BJ (cell line): ENCODE results near the gene CSTA. TPM values are rescaled to one million over a fixed set of nuclear protein-coding genes. Genes with fewer than 3 reads are reported as not detected.

Experiments
- CTCF ChIA-PET: fragments of 350-600 bp; formaldehyde crosslinking; extraction: SDS; loops from one replicate; lab custom pipeline; 2021; ENCODE audit warnings: antibody characterized with exemption, inconsistent platforms; lab: Yijun Ruan, JAX
- POLR2A ChIA-PET: fragments of 300-600 bp; sonication (Branson Sonifier 250); formaldehyde crosslinking; extraction: SDS; loops from one replicate; lab custom pipeline; 2021; ENCODE audit warnings: antibody characterized with exemption; lab: Charles Lee
- DNase-seq: peaks from one replicate; pipeline ENCODE4 v3.0.0-alpha.2; 2011; ENCODE audit warnings: low read depth
- H3K27me3 ChIP-seq: 2 replicates; pipeline ENCODE4 v1.6.0; 2011; ENCODE audit warnings: low read length; ENCODE audit not compliant: control insufficient read depth, insufficient read depth
- H3K36me3 ChIP-seq: 2 replicates; pipeline ENCODE4 v1.5.1; 2011; ENCODE audit warnings: low read length; ENCODE audit not compliant: control insufficient read depth, insufficient read depth
- H3K4me3 ChIP-seq: 2 replicates; pipeline ENCODE4 v1.5.1; 2011; ENCODE audit warnings: low read depth, mild to moderate bottlenecking, control low read depth, low read length
- polyA plus RNA-seq: library from polyadenylated mRNA; depleted of rRNA; stranded (reverse); fragments of >200 nt; gene quantifications from 2 replicates; pipeline ENCODE4 v1.2.3, GENCODE V29; 2011
- TF ChIP-seq, protein P1 (sequence below): IDR thresholded peaks from 2 replicates; pipeline ENCODE4 v1.5.1; 2011; ENCODE audit warnings: low read depth, mild to moderate bottlenecking, control low read depth, inconsistent platforms, low read length, moderate library complexity; ENCODE audit not compliant: insufficient read depth

The CSTA gene
- polyA plus RNA-seq, 1 experiment: 0.49 TPM

DNA sequence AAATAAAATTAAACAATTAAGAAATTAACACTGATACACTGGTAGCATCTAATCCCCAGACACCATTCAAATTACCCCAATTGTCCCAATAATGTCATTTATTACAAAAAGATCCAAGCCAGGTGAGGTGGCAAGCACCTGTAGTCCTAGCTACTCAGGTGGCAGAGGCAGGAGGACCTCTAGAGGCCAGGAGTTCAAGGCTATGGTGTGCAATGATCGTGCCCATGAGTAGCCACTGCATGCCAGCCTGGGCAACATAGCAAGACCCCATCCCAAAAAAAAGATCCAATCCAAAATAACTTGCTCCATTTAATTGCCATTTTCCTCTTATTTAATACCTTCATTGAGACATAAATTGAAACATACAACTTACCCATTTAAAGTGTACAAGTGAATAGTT lies 17.8 kb downstream of the CSTA start:
- H3K4me3 ChIP-seq: no peak overlapping the region
- H3K36me3 ChIP-seq: no peaks in the 10 kb centered on the region
- ChIA-PET CTCF (no interaction called here), POLR2A (no interaction called here)
- DNase-seq: no peak
- H3K27me3 ChIP-seq: peaks cover 1% of the 10 kb centered on the region; the same call in 1 of the 2 replicates
- TF ChIP-seq, protein P1, sequence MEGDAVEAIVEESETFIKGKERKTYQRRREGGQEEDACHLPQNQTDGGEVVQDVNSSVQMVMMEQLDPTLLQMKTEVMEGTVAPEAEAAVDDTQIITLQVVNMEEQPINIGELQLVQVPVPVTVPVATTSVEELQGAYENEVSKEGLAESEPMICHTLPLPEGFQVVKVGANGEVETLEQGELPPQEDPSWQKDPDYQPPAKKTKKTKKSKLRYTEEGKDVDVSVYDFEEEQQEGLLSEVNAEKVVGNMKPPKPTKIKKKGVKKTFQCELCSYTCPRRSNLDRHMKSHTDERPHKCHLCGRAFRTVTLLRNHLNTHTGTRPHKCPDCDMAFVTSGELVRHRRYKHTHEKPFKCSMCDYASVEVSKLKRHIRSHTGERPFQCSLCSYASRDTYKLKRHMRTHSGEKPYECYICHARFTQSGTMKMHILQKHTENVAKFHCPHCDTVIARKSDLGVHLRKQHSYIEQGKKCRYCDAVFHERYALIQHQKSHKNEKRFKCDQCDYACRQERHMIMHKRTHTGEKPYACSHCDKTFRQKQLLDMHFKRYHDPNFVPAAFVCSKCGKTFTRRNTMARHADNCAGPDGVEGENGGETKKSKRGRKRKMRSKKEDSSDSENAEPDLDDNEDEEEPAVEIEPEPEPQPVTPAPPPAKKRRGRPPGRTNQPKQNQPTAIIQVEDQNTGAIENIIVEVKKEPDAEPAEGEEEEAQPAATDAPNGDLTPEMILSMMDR: no peak

DNA sequence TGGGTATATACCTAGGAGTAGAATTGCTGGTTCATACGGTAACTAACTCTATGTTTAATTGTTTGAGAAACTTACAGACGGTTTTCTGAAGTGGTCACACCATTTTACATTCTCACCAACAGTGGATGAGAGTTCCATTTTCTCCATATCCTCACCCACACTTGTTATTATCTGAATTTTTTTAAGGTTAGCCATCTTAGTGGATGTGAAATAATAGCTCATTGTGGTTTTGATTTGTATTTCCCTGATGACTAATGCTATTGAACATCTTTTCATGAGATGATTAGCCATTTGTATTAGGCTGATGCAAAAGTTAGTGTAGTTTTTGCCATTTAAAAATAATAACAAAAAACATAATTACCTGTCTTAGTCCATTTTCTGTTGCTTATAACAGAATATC lies 18.6 kb downstream of the CSTA start:
- POLR2A ChIA-PET: no interaction called here

DNA sequence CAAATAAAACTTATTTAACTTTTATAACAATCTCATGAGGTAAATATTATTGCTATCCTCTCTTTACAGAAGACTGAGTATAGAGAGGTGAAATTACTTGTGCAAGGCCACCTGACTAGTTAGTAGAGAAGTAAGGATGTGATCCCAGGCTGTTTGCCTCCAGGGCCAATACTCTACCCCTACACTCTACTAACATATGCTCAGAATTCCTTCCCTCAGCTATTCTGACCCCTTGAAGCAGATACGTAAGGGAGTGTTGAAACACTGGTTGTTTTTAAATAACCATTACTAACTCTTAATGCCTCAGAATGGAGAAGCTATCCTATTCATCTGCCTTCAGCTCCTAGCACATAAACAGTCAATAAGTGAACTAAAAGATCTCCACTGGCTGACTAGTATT lies 24.1 kb downstream of the CSTA start:
- TF ChIP-seq, protein P1: no peak
- H3K36me3 ChIP-seq: no peaks in the 10 kb centered on the region
- DNase-seq: no peak
- no peak overlapping the region for H3K4me3 ChIP-seq
- ChIA-PET POLR2A (no interaction called here), CTCF (interaction anchor here (0.6 to 0.9 kb wide), 2 partner anchors 10 to 38 kb away, joined by 3 to 4 read pairs; no protein-coding TSS in a partner anchor)
- H3K27me3 ChIP-seq: no peaks in the 10 kb centered on the region

More for the DNA sequence above, 18.6 kb downstream of the CSTA start:
- peaks cover 1% of the 10 kb centered on the region; the same call in 1 of the 2 replicates for H3K27me3 ChIP-seq
- no peak for DNase-seq
- TF ChIP-seq, protein P1: no peak
- H3K4me3 ChIP-seq: no peak overlapping the region
- CTCF ChIA-PET: no interaction called here
- no peaks in the 10 kb centered on the region for H3K36me3 ChIP-seq

DNA sequence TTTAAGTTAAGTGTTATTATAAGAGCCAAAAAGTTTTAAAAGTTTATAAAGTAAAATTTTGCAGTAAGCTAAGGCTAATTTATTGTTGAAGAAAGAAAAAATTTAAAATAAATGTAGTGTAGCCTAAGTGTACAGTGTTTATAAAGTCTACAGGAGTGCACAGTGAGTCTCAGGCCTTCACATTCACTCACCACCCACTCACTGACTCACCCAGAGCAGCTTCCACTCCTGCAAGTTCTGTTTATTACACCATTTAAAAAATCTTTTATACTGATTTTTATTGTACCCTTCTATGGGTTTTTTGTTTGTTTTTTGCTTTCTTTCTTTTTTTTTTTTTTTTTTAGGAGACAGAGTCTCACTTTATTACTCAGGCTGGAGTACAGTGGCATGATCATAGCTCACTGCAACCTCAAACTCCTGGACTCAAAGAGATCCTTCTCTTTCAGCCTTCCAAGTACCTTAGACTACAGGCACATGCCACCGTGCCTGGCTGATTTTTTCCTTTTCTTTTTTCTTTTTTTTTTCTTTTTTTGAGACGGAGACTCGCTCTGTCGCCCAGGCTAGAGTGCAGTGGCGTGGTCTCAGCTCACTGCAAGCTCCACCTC lies 25.9 kb downstream of the CSTA start:
- TF ChIP-seq, protein P1: no peak
- POLR2A ChIA-PET: no interaction called here
- DNase-seq: peak; percentile 16
- H3K36me3 ChIP-seq: no peaks in the 10 kb centered on the region
- H3K27me3 ChIP-seq: no peaks in the 10 kb centered on the region
- CTCF ChIA-PET: no interaction called here
- H3K4me3 ChIP-seq: no peak overlapping the region

DNA sequence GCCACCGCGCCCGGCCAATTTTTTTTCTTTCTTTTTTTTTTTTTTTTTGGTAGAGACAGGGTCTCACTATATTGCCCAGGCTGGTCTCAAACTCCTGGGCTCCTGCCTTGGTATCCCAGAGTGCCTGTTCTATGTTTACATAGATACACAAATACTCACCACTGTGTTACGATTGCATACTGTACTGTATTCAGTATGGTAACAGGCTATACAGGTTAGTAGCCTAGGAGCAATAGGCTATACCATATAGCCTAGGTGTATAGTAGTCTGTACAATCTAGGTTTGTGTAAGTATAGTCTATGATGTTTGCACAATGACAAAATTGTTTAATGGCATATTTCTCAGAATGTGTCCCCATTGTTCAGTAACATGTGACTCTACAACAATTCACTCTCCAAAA lies 26.6 kb downstream of the CSTA start:
- Histone ChIP-seq H3K27me3 (no peaks in the 10 kb centered on the region), H3K36me3 (no peaks in the 10 kb centered on the region), H3K4me3 (no peak overlapping the region)
- ChIA-PET POLR2A (no interaction called here), CTCF (no interaction called here)
- TF ChIP-seq, protein P1: no peak
- DNase-seq: no peak
